NCI-H82 treated with DMSO at 0.1 percent for 48 hours (cell line): ENCODE measurements around the gene SNRPD3.

ENCODE experiments used
- DNase-seq: peaks from one replicate; lab custom pipeline; 2025; ENCODE audit not compliant: unreplicated experiment; lab: John Stamatoyannopoulos, UW

The SNRPD3 gene

GRCh38 chr22:24555165-24556039 is at the start of gene SNRPD3:
TSS of gene SNRPD3 (plus strand) at chr22:24555999. CDS start at chr22:24557675, 1,676 bp downstream.
- DNase-seq: peak; percentile 91

DNA sequence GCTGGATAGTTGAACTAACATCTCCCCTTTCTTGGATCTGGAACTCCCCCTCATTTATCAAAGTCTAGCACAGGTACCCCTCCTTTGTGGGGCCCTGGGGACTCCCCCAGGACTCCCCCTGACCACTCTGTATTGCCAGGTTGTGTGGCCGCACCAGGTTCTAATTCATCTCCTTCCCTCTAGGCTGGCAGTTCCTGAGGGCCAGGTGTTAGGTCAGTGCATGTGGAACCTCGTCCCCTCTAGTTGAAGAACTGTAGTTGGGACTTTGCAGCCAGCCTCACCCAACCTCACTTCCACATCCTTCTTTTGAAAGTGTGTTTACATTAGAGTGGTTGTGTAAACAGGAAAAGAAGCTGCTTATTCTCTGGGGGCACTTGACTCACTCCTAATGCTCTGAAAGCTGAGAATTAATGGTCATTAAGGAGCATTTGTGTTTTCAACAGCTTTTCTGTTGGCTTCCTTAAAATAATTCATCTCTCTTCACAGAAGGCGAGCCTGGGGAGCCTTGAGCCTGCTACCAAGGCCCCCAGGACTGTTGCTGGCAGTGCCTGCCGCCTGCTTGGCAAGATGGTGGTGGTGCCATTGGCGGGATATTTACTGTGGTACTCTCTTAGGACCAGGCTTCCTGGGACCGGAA is 48.9 kb upstream of the SNRPD3 start:
- no peak for DNase-seq

DNA sequence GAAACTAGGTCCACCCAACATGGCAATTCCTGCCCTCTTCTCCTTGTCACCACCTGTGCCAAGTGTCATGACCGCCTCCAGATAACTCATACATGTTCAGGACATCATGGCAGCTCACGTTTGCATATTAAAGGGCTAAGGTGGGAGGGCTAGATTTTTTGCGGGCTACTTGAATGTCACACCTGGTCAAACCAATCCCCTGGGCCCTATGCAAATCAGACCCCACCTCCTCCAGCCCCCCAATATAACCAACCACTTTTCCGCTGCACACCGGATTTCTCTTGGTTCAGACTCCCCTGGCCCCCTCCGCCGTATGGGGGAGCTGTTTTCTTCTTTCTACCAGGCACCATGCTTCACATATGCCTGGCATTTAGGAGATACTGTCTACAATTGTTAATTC is 48.1 kb upstream of the SNRPD3 start:
- DNase-seq: no peak

GRCh38 chr22:24510637-24511625 is 44.9 kb upstream of the SNRPD3 start:
- DNase-seq: no peak

- no peak for DNase-seq
Observed at GRCh38 chr22:24512043-24512442, 43.8 kb upstream of the SNRPD3 start.

GRCh38 chr22:24513378-24514240 is 42.2 kb upstream of the SNRPD3 start:
- DNase-seq: no peak

DNA sequence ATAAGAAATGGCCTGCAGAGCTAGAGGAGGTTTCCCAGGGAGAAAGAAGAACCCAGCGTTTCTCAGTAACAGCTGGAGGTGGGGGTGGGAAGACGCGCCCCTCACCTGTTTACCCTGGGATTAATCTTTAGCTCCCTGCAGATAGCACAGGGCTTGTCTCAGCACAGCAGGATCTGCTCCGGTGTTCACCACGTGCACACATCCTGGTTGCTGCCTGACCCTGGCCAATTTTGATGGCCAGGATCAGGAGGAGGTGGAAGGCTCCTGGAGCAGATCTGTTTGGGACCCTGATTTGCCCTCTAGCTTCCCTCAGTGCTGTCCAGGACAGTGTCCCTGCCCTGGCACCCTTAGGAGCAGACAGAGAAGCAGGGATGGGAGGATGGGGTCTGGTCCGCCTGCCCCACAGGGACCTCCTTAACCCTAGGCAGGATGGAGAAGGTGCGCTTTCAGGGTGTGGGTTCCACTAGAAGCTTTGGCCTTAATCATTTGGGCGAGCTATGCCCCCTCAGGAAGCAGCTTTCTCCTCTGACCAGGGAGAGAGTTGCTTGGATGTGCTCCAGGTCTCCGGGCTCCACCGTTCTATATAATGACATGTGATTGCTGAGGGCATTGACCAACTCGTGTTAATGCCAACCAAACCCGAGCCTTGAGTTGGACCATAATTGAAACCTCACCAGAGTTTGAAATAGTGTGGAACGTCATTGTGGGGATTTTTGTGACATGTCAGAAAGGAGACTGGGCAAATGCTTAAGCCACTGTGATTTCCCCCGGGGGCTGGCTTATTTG is 41.4 kb upstream of the SNRPD3 start:
- peak; percentile 15 for DNase-seq

DNA sequence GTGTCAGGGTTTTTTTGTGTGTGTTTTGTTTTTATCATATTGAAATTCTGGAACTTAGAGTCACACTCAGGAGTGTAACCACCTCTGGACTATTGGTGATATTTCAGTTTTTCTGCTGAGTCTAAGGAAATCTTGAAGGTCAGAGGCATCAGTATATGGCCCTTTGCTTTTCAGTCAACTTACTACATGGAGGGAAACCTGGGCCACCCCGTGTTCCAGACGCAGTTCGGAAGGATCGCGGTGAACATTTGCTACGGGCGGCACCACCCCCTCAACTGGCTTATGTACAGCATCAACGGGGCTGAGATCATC is 40.8 kb upstream of the SNRPD3 start:
- no peak for DNase-seq

DNA sequence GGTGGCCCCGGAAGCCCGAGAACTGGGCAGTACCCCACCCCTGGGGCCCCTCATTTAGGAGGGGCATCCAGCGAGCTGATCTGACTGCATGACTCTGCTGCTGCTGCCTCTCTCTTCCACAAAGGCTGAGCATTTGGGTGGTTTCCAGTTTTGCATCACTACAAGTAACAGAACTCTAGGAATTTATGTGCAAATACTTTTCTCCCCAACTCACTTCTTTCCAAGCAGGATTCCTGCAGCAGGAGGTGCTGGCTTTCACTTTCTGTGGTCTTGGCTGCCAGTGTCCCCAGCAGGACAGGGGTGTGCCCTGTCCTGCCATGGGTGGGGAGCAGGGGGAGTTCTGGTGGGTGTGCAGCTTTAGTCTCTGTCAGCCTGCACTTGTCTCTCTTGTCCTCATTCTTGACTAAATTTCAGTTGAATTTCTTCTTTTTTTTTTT is 39.5 kb upstream of the SNRPD3 start:
- DNase-seq: no peak

- no peak for DNase-seq
Observed at GRCh38 chr22:24517446-24517845, 38.4 kb upstream of the SNRPD3 start.

GRCh38 chr22:24518228-24518627 is 37.6 kb upstream of the SNRPD3 start:
- no peak for DNase-seq

GRCh38 chr22:24518771-24519485 is 36.9 kb upstream of the SNRPD3 start:
- no peak for DNase-seq

DNA sequence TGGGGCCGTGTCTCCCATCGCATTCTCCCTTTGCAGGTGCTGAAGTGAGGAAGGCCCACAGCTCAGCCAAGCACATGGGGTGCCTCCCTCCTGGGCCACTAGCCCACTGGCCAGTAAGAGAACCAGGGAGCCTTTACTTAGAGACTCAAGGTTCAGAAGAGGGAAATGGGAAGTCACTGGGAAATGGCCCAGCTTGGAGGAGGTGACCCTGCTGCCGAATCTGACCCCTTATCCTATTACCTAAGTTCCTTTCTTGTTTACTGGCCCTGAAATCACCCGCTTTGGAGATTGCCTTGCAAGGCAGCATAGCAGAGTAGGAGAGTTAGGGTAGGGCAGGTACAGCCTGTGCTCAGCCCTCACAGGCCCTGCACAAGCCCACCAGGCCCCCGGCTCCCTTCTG is 36.3 kb upstream of the SNRPD3 start:
- no peak for DNase-seq

- DNase-seq: peak; percentile 18
Observed at GRCh38 chr22:24521791-24522245, 34.0 kb upstream of the SNRPD3 start.

GRCh38 chr22:24523873-24524272 is 31.9 kb upstream of the SNRPD3 start:
- no peak for DNase-seq

- DNase-seq: peak; percentile 48
Observed at GRCh38 chr22:24525416-24526037, 30.3 kb upstream of the SNRPD3 start.

- peak; percentile 77 for DNase-seq
Observed at GRCh38 chr22:24526191-24526590, 29.6 kb upstream of the SNRPD3 start.

- DNase-seq: no peak
Observed at GRCh38 chr22:24529898-24530297, 25.9 kb upstream of the SNRPD3 start.
